HS-27A (cell line): ENCODE results near the gene ACSS1.
A peak's percentile ranks its signal among the peaks of the same experiment; 100 is the strongest.

Source experiments
- DNase-seq: peaks from one replicate; pipeline ENCODE4 v3.0.0-alpha.2; 2012; ENCODE audit warnings: low read depth, missing footprints

ACSS1 gene

DNA sequence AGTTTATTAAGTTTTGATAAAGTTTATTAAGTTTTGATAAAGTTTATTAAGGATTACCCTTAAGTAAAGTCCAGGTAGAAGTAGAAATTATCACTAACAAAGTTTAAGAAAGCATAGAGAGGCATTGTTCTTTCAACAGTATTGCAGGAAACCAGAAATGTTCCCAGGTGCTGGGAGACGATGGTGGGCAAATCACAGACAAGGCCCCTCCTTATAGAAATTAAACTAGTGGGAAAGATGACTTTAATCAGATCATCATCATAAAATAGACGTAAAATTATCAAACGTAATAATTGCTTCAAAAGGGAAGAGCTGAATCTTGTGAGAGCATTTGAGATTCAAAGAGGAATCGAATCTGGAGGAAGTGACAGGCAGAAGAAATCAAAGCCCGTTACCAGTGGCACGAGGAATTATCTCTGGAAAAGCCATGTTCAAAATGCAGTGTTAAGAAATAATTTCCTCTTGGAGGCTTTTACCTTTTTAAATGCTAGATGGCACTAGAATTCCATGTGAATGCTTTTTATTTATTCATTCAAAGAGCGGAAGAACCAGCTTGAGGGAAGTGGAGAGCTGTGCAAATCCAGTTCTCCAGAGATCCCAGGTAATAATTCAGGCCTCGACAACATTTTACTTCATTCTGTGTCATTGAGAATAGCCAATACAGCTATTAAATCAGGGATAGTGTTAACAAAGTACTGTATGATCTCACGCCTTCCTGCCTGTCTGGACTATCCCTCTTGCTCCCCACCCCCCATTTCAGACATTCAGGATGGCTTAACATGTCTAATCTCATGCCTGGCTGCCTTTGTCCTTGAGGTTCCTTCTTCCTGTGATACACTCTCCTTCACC lies 64.4 kb downstream of the ACSS1 start:
- DNase-seq = peak; percentile 48

DNA sequence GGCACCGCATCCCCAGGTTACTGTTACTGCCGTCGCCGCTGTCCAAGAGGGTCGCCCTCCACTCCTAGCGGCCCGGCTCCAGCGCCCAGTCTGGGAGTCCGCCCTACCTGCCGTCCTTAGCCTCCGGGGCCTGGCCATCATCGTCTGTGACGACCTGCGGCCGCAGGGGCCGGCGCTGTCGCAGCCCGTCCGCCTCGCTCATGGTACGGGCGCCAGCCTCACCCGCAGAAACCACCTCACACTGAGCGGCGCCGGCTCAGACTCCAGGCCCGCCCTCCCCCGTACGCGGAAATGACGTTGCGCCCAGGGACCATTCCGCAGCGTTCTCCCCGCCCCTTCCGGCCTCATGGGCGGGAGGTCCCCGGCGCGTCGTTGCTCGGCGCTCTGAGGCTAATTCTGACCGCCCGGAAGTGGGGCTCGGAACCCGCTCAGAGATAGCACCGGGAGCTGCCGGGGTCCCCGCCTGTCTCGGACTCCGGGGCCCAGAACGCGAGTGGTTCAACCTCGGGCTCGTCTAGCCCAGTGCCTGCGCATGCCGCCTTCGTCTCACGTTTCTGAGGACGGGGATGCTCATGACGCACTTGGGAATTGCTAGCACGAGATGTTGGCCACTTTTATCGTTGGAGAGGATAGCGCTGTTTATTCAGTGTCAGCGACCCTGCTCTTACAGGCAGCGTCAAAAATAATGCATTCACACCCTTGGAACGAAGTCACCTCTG lies 65.3 kb downstream of the ACSS1 start, which contains the start of gene APMAP:
APMAP (minus strand) TSS at position 265 of the 719 bp plus-strand sequence; CDS start at position 202, 63 bp downstream.
- peak; percentile 92 for DNase-seq

DNA sequence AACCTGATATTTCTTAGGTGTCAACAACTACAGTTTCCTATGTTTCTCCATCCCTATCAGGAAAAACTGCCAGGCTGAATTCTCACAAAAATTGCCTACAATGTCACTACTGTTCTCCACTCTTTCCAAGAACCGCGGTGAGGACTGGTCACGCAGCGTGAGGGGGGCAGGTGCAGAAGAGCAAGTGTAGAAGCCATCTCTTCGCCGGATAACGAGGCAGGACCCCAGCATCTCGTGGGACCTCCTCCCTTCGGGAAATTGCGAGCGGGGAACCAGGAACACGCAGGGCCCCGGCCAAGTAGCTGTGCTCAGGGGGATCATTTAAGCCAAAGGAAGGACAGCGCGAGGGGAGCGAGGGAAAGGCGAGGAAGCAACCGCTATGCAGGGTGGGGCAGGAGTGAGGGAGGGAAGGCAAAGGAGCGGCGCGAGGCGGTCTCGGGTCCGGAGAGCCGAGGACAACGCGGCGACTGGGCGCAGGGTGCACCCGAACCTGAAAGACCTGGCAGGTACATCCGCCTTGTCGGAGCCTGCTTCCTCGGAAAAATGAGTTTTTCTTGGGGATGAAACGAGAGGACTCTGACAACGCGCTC lies 65.9 kb downstream of the ACSS1 start:
- DNase-seq = no peak

DNA sequence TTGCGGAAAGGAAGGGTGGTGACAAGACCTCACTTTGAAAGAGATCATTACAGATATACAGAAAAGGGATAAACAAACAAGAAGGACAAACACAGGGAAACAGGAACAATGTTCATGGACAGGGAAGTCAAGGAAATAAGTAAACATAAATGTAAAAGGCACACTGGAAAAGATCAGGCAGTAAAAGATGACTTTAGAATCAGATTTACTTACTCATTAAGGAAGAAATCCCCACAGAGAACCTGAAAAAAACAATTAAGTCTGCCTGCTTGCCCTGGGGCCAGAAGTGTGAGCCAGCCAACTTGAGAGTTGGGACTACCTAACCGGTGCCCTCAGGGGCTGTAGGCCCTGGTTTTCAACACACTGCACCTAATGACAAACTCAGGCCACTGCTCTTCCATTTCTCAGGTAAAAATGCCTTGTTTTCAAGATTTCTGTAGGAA lies 67.1 kb downstream of the ACSS1 start:
- no peak for DNase-seq

DNA sequence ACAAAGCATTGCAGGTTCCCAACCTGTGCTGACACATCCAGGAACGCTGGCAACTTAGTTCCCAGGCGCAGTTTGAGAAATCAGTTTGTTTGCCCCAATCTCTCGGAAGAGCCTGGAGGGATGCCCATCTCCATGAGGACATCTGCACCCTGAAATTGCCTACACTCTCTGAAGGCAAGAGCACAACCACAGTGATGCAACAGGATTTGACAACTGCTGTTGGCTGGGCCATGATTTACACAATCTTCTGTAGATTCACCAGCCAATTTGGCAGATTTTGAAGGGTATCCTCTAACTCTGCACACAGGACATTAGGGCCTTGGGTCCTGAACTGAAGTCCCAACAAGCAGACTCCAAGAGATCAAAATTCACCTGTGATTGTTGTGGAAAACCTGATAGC lies 68.8 kb downstream of the ACSS1 start:
- DNase-seq = no peak

DNA sequence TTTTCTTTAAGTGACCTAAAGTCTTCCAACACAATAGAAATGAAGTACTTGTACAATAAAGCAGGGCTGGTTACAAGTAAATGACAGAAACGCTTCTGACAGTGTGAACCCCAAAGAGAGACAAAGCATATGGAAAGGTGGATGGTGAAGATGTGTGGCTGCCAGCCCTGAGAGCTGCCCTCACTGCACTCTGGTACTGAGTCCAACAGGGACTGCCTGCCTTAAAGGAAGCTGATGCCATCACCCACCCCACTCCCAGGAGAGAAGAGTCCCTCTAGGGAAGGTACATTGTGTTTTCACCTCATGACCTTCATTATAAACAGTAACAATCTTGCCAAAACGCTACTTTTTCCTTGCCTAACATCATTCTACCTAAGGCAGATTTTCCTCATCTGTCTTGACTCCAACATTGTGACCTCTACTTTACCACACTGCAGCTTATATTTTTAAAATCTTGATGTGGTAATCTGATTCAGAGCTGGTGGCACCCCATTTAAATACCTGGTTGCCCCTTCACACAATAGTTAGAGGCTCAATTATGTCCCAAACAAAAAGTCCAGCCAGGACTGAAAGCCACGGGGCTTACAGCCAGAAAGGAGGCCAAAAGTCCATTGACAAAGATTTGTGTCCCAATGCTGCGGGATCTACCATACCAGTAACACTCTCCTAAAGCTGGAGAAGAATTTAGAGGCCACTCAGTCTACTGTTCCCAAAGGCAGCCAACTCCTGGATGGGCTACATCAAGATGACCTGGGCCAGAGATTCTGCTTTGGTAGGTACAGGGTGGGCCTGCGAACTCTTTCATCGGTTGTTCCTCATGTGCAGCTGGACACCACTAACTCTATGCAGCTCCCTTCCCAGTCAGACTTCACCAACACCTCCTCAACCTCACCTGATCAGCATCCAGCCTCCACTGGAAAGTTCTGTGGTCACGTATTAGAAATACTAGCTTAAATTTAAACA lies 69.8 kb downstream of the ACSS1 start:
- DNase-seq = no peak

DNA sequence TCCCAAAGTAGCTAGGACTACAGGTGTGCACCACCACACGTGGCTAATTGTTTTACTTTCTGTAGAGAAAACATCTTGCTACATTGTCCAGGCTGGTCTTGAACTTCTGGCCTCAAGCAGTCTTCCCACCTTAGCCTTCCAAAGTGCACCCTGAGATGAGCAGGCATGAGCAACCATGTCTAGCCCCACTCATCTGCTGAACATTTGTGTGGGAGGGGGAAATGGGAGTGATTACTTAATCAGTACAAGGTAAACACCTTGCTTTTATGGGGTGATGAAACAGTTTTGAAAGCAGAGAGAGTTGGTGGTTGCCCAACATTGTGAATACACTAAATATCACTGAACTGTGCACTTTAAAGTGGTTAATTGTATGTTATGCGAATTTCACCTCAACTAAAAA lies 70.7 kb downstream of the ACSS1 start:
- DNase-seq = no peak

DNA sequence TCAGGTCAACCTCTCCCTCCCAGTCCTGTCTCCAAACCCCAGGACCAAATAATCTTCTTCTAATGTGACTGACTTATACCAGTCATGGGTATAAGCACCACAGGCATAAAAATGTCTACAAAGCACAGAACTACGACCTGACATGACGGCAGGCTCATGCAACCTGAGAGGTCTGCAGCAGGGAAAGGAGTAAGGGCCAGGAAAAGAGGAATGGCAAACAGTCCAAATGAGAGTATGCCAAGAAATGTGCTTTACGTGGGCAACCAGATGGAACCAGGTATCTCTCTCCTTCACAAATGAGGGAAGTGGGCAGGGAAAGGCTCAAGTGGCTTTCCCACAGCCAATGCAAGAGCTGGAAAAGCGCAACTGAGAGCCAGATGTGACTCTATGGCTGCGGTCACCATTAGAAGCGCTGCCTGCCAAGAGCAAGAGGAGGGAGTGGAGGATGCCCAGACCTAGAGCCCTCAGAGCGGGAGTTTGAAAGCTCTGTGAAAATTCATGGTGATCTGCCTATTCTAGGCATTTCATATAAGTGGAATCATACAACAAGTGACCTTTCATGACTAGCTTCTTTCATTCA lies 71.4 kb downstream of the ACSS1 start:
- no peak for DNase-seq

DNA sequence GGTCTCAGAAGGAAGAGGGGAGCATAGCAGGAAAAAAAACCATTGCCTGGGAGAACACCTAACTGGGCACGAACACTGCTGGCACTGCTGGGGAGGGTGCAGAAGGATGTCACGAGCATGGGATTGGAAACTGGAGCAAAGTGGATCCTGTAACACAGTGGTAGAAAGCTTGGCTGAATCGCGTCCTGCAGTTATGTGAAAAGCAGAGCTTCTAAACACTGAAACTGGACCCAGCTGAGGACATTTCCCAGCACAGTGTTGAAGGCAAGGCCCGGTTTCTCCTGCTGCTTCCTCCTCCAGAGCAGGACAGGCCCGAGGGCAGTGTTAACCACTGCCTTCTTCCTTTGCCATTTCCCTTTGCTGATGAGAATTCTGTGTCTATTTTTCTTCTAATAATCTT lies 72.1 kb downstream of the ACSS1 start:
- no peak for DNase-seq

DNA sequence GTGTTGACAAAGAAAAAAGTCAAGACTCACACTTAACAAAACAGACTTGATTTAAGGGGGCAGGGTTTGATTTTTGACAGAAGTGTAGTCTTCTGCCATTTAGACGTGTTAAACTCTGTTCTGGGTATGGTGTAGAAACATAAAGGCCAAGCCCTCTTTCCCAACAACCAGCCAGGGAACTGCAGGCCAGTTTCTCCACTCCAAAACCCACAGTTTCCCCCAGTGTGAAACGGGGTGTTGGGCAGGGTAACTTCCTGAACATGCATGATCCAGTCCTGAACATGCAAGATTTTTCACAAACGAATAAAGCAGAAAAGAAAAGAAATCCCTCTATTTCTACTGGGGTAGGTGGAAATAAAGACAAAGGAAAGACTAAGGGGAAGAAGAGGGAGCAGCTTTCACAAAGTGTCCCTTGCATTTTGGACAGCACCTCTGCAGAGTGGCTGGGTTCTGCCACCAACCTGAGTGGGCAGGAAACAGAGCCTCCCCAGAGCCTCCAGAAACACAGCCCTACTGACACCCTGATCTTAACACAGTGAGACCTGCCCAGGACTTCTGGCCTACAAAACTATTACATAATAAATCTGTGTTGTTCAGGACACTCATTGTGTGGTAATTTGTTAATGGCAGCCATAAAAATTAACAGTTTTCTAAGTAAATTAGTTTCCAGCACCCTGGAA lies 72.8 kb downstream of the ACSS1 start:
- DNase-seq = no peak

DNA sequence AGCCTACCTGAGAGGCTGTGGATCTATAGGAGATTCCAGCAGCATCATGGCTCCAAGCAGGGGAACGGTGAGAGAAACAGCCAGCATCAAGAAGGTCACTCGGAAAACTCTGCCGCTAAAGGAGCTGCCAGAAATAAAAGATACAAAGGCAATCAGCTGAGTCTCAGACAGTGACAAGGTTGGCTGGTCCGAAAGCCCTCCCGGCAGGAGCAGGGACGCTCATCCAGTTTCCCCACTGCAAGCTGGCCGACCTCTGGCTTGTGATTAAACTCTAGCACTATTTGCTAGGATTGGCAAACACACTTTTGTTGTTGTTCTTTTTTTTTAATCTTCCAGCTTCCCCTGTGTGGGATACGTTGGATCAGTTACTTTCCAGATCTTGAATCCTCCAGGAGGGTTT lies 74.0 kb downstream of the ACSS1 start:
- no peak for DNase-seq

DNA sequence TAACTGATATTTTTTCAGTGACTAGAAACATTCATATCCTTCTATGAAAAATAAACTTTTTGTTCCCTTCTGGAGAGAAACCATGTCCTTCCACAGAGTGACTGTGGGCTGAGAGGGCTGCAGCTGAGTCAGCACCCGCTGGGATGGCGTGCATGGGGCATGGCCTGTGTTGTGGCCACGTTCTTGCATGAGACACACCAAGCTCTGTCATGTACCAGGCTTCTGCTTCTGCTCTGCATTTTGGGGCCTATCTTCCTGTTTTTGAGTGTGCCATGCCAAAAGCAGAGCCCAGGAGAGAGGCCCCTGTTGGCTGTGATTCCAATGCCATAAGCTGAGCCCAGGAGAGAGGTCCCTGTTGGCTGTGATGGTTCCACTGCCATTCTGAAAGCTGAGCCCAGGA lies 76.1 kb downstream of the ACSS1 start:
- no peak for DNase-seq

DNA sequence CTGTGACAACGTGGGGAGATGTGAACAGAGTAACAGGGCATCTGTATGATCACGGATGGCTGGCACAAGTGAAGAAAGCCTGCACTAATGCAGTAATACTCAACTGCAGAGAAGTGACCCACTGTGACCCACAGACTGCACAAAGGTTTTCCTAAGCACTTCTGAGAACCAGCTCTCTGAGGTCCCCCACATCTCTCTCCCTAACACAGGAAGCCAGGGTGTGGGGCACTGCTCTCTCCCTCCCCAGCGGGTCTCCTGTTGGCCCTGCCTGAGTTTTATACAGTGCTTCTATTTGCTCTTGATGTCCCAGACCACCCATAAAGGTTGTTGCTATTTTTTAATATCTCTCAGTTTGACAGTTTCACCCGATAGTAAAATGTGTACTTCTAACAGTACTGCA lies 76.7 kb downstream of the ACSS1 start:
- no peak for DNase-seq

DNA sequence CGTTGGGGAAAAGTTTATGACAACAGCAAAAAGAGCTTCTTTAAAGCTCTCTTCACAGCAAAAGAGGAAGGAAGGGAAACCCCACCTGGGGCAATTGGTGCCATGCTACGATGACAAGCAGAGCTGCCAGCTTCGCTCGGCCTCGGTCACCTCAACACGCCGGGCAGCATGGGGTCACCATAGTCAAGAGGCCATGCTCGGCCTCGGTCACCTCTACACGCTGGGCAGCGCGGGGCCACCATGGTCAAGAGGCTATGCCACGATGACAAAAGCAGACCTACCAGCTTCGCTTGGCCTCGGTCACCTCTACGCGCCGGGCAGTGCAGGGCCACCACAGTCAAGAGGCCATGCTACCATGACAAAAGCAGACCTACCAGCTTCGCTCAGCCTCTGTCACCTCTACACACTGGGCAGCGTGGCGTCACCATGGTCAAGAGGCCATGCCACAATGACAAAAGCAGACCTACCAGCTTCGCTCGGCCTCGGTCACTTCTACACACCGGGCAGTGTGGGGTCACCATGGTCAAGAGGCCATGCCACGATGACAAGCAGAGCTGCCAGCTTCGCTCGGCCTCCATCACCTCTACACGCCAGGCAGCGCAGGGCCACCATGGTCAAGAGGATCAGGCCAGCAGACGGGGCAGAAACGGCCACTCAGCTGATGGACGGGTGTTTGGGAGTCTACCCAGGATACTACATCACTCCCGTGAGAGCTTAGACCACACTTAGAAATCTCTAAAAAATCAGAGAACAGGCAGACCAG lies 77.5 kb downstream of the ACSS1 start:
- DNase-seq = no peak

DNA sequence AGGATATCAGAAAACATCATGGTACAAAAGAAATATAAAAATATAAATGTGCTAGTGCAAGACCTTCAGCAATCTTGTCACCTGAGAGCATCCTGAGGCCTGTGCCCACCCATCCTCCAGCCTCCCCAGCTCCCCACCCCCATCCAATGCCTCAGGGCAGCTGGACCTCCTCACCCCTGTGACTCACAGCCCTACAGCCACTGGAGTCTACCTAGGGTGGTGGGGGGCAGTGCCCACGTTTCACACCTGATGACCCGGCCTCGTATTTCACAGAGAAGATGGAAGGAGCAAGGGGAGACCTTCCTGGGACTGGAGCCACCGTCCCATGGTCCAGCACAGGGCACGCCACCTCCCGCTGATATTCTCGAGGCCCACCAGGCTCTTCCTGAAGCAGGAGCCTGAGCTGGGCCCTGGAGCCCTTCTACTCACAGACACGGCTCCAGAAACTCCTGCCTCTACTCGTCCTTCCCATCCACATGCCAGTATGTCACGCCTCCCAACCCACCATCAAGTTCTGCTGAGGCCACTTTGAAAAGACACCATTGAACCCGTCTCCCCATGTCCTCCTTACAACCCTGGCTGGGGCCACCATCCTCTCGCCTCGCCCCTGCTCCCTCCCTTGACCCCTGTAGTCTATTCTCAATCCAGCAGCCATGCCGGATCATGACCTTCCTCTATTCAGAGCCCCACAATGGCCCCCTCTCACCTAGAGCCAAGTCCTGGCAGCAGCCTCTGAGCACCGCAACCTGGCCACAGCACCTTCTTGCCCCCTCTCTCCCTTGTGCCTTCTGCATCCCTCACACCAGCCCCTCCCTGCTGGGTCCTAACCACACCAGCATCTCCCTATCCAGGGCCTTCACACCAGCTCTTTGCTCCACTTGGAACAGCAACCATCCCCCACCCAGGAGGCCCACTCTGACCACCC lies 78.6 kb downstream of the ACSS1 start:
- no peak for DNase-seq

DNA sequence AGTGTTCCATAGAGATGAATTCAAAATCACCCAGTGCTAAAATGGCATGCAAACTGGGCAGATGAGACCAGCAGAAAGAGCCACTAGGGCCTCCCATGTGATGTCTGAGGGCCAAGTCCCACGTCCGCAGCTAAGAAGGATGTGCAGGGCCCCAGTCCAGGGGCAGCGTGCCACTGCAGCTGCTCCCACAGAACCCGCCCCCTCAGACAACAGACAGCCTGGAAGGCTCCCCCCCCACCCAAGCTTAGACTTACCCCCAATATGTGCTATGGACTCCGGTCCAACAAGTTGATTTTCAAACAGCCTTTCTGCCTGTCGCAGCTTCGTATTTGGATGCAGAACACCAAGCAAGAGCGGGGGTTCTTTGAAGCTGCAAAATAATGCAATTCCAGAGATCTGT lies 79.4 kb downstream of the ACSS1 start:
- DNase-seq = no peak

DNA sequence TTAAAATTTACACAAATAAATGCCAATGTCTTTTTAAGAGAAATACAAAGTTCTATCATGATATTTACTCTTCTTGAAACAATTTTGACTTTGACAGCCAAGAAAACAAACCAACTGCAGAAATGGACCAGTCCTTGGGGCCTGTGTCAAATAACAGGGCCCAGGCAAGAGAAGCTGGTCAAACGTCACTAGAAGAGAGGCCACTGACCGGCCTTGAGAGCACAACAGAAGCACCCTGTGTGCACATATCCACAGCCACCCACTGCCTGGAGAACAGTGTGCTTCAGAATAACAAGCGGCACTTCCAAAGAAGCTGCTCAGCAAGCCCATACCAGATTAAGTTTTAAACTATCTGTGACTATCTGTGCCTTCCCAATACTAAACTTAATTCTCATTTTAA lies 80.1 kb downstream of the ACSS1 start:
- no peak for DNase-seq

DNA sequence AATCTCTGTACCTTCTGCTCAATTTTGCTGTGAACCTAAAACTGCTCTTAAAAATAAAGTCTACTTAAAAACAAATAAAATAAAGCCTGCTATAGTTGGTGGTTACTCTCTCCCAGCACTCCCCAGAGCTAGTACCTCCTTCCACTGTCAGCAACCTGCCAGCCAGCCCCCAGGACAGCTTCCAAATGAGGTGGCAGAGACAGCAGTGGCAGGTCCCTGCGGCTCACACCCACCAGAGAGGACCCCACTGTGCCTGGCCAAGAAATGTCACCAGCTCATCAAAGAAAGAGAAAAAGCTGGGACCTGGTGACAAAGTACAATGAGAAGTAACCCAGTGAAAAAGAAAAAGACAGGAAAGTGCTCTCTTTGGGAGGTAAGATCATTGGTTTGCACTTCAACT lies 80.6 kb downstream of the ACSS1 start:
- no peak for DNase-seq

DNA sequence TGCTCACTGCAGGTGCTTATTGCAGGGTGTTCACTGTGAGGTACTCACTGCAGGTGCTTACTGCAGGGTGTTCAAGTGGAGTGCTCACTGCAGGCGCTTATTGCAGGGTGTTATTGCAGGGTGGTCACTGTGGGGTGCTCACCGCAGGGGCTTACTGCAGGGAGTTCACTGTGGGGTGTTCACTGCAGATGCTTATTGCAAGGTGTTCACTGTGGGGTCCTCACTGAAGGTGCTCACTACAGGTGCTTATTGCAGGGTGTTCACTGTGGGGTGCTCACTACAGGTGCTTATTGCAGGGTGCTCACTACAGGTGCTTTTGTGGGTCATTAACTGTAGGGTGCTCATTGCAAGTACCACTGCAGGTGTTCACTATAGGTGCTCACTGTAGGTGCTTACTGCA lies 85.6 kb downstream of the ACSS1 start:
- no peak for DNase-seq
